ENCODE results near the gene PREB.

DNA sequence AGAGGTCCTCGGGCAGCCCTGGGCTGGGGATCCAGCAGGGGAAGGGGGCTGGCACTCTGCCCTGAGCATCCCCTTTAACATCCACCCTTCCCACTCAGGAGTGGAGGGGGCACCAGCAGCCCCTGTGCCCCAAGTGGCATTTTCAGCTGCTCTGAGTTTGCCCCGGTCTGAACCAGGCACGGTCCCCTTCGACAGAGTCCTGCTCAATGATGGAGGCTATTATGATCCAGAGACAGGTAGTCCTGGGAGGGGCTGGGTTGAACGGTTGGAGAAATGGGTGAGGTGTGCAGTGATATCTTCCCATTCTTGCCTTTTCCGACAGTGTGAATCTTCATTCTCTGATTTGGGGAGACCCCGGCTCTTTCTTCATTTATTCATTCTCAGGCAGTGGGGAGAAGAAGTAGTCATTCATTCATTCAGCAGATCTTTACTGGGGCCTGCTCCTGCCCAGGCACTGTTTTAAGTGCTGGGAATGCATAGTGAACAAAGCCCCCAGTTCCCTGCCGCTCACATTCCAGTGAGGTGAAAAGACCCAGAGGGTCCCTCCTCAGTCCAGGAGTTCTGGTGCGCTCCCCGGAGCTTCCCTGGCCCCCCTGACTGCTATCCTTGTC lies 49.3 kb downstream of the PREB start:
- TF ChIP-seq POLR2A (IDR thresholded peaks at IDR 0.05) = no peak
- TF ChIP-seq, protein P1, sequence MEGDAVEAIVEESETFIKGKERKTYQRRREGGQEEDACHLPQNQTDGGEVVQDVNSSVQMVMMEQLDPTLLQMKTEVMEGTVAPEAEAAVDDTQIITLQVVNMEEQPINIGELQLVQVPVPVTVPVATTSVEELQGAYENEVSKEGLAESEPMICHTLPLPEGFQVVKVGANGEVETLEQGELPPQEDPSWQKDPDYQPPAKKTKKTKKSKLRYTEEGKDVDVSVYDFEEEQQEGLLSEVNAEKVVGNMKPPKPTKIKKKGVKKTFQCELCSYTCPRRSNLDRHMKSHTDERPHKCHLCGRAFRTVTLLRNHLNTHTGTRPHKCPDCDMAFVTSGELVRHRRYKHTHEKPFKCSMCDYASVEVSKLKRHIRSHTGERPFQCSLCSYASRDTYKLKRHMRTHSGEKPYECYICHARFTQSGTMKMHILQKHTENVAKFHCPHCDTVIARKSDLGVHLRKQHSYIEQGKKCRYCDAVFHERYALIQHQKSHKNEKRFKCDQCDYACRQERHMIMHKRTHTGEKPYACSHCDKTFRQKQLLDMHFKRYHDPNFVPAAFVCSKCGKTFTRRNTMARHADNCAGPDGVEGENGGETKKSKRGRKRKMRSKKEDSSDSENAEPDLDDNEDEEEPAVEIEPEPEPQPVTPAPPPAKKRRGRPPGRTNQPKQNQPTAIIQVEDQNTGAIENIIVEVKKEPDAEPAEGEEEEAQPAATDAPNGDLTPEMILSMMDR (IDR thresholded peaks at IDR 0.05) = no peak
